ENCODE measurements around the gene CTU2.

Gene CTU2

DNA sequence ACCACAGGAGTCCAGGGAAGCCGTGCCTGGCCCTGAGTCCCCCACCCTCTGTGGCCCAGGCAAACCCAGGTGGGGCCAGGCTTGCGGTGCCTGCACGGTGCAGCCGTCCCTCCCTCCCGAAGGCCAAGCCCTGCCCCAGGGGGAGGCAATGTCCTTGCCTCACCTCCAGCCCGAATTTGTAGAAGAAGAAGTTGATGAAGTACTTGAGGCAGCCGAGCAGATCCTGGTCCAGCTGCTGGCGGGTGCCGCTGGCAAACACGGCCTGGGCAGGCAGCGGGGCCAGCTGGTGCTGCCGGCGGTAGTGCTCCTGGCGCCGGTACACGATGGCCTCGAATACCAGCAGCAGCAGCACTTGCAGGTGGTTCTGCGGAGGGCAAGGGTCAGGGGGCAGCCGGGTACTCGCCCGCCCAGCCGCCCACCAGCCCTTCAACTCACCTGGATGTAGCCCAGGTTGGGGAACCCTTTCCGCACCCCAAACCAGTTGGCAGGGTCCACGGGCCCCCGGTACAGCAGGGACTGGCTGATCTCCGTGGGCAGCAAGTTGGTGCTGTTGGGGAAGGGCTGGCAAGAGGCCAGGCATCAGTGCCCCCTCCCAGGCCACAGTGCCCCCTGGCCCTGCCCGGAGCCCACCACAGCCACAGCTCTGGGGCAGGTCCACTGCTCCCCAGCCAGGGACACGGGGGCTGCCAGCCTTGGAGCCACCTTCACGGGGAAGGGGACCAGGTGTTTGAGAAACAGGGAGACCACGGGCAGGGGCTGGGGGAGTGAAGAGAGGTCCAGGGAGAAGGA, 26.1 kb downstream of the CTU2 start:
- DNase-seq = no peak

DNA sequence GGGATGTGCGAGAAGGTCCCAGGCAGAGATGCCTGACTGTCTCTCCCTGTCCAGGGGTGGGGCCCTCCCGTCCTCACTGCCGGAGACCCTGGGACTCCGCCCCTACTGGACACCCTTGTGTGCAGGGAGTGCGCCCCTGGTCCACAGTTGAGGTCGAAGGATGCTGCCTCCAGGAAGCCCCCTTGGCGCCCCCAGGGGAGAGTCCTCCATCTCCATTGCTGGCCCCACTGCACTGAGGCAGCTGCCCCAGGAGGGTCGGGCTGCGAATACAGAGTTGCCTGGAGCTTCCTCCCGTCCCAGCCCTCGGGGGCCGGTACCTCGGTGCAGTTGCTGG, 26.6 kb downstream of the CTU2 start:
- no peak for DNase-seq

GRCh38 chr16:88733630-88734360, 27.5 kb downstream of the CTU2 start:
- no peak for DNase-seq

- DNase-seq = no peak
These were observed 28.0 kb downstream of the CTU2 start for GRCh38 chr16:88734361-88734728.

- no peak for DNase-seq
These were observed 28.8 kb downstream of the CTU2 start for GRCh38 chr16:88735121-88735520.

DNA sequence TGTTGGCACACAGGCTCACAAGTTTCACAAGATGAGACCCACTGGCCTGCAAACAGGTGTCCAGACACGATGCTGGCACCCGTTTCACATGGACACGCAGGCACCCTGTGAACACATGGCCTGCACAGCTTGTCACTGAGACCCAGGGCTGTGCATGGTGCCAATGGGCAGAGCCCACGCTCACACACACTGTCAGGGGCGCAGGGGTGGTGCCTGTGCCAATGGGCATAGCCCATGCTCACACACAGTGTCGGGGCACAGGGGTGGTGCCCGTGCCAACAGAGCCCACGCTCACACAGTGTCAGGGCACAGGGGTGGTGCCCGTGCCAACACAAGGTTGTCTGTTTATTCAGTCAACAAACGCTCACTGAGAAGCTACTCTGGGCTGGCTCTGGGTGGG, 29.3 kb downstream of the CTU2 start:
- DNase-seq = no peak

DNA sequence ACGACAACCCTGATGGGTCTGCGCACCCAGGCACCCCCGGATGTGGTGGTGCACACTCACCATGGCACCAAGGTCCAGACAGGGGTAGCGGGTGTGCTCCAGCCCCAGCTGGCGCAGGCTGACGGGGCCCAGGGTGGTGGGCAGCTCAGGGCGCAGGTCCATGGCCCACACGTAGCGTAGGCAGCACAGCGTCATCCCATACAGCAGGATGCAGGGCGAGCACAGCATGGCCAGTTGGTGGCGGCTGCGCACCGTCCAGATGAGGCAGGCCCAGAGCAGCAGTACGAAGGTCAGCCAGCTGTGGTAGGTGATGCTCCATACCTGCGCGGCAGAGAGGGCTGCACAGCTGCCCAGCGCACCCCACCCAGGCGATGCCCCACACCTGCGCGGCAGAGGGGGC, 29.8 kb downstream of the CTU2 start:
- no peak for DNase-seq

- DNase-seq = no peak
These were observed 30.2 kb downstream of the CTU2 start for GRCh38 chr16:88736496-88736895.

- DNase-seq = peak; percentile 86
These were observed 31.2 kb downstream of the CTU2 start for GRCh38 chr16:88737298-88738150.

- no peak for DNase-seq
These were observed 32.1 kb downstream of the CTU2 start for GRCh38 chr16:88738151-88739084.

DNA sequence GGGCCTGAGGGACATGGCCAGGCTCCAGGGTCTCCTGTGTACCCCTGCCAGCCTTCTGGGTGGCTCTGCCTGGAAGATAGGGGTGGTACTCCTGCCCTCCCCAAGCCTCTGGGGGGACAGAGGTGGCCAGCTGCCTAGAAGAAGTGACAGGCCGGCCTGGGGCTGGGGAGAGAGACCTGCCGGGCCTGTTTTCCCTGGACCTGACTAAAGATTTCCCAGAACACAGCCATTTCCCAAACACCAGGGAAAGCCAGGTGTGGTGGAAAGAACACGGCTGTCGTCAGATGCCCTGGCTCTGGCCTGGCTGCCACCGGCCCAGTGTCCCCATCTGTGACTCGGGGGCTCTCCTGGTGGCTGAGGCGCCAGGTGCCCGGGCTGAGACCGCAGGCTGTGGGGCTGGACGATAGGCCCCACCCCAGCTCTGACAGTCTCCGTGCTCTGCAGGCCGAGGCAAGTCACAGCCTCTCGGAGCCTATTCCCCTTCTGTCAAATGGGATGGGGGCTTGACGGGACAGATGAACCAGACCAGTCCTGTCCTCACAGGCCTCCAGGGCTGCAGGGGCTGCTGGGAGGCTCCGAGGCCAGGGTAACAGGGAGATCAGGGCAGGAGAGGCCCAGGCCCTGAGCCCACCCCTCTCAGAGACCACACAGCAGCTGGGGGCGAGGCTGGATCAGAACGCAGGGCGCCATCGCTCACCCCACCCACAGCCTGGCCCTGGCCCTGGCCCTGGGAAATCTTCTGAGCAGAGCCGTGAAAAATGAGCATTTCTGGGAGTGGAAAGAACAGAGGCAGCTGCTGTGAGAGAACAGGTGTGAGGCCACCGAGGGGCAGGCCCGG, 33.1 kb downstream of the CTU2 start:
- no peak for DNase-seq

- DNase-seq = no peak
These were observed 33.8 kb downstream of the CTU2 start for GRCh38 chr16:88739977-88740726.

GRCh38 chr16:88740727-88741055, 34.4 kb downstream of the CTU2 start:
- DNase-seq = no peak

- DNase-seq = no peak
These were observed 35.1 kb downstream of the CTU2 start for GRCh38 chr16:88741368-88741767.

GRCh38 chr16:88742896-88743605, 36.7 kb downstream of the CTU2 start:
- no peak for DNase-seq

GRCh38 chr16:88743693-88744576, 37.6 kb downstream of the CTU2 start:
- peak; percentile 78 for DNase-seq

DNA sequence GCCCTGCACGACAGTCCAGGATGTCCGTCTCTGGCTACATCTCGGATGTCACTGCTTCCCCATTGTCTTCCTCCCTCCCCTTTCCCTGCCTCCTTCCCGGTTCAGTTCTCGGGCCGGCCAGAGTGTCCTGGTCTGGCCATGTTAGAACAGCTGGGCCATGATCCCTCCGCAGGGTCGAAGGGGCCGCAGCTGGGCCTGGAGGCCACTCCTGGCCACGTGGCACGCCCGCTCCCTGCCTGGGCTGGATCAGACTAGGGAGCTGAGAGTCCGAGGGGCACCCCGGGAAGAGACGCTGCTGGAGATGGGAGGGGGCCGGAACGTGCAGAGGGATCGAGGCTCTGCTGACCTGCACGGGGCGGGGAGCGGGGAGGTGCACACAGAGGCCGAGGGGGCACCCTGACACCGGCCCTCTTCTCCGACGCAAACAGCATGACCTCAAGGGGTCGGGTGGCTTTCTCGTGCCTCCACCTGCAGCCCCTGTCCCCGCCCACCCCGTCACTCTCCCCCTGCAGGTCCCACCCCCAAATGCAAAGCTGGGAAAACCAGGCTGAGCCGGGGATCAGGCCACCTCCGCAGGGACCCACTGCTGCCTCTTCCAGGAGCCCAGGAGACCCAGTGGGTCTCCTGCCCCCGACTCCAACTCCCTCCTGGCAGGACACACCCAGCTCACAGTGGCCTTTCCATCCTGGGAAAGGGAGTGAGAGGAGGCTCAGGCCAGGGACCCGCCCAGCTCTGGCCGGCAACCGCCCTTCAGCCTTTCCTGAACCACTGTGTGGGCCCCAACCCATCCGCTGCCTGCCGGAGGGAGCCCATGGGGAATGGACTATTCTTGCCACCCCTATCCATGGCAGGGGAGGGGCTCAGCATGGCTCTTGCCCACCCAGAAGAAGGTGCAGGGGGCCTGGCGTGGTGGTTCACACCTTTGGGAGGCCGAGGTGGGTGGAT, 38.5 kb downstream of the CTU2 start:
- no peak for DNase-seq

DNA sequence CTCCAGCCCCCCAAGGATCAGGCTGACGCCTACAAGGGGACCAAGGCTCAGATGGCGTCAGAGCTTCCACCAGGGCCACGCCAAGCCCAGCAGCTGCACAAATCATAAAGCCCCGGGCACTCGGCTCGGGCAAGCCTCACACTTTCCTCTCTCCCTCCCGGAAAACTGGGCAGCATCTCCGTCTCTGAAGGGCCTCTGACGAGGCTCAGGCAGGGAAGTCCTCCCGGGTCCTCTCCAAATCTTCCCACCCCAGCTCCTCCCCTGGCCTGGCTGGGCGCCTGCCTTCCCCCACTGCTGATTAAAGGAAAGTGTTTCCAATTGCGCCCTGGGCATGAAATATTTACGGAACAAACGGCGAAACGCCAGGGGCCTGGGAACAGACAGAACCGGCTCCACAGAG, 40.2 kb downstream of the CTU2 start:
- DNase-seq = no peak

All from retina (tissue), 1 donor.